ENCODE data around the gene ABCA10. TPM values are rescaled to one million over a fixed set of nuclear protein-coding genes. Genes with fewer than 3 reads are reported as not detected.

Gene ABCA10
- total and polyA plus RNA-seq, 4 donors = 0.32 to 5.5 (median 2.0) TPM

DNA sequence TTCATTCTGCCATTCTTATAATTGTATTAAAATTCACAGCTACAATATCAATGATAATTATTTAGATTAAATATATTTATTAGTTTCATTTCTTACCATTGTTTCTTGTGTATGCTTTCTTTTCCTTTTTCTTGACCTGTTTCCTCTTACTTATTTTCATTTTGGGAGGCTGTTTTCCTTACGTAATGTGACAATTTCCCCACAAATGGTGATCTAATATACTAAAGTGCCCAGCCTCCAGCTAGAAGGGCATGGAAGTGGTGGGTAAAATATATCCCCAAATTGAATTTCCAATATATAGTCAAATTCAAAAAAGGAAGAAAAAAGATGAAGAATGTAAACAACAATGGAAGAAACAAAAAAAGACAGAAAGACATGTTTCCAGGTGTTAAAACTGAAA lies 85.5 kb downstream of the ABCA10 start:
- Histone ChIP-seq H3K27me3 (ENCODE audit: control insufficient read depth in 4 of 4, insufficient read depth in 4 of 4, low read length in 3 of 4) (no peaks in the 10 kb centered on the region), H3K9me3 (ENCODE audit: control insufficient read depth in 4 of 4, low read length in 3 of 4) (no peaks in the 10 kb centered on the region), H3K9ac (ENCODE audit: low read depth in 1 of 2, low read length in 2 of 2) (peak overlapping the region in 1 of 2 donors; percentile 54), H3K27ac (ENCODE audit: low read depth in 1 of 2, low read length in 2 of 2) (peak overlapping the region; percentile 79 to 89), H3K36me3 (ENCODE audit: control insufficient read depth in 4 of 4, insufficient read depth in 3 of 4, low read depth in 1 of 4, low read length in 3 of 4) (peaks cover 0 to 2% (median 0%) of the 10 kb centered on the region in 4 donors), H3K4me1 (ENCODE audit: control insufficient read depth in 4 of 4, insufficient read depth in 4 of 4, low read length in 3 of 4) (peaks cover 0 to 17% (median 13%) of the 10 kb centered on the region in 4 donors), H3K4me3 (ENCODE audit: low read depth in 1 of 3, low read length in 3 of 3) (peak overlapping the region in 1 of 3 donors; percentile 11)
- 80% methylated on average over 1 of the region's 1 CpG for WGBS
- TF ChIP-seq TAF1 (conservative IDR thresholded peaks at IDR 0.05) = no peak
- no peak for TF ChIP-seq NR2F2 (IDR thresholded peaks at IDR 0.05)
- TF ChIP-seq FOXA2 (IDR thresholded peaks at IDR 0.05) = no peak
- TF ChIP-seq, protein P1, sequence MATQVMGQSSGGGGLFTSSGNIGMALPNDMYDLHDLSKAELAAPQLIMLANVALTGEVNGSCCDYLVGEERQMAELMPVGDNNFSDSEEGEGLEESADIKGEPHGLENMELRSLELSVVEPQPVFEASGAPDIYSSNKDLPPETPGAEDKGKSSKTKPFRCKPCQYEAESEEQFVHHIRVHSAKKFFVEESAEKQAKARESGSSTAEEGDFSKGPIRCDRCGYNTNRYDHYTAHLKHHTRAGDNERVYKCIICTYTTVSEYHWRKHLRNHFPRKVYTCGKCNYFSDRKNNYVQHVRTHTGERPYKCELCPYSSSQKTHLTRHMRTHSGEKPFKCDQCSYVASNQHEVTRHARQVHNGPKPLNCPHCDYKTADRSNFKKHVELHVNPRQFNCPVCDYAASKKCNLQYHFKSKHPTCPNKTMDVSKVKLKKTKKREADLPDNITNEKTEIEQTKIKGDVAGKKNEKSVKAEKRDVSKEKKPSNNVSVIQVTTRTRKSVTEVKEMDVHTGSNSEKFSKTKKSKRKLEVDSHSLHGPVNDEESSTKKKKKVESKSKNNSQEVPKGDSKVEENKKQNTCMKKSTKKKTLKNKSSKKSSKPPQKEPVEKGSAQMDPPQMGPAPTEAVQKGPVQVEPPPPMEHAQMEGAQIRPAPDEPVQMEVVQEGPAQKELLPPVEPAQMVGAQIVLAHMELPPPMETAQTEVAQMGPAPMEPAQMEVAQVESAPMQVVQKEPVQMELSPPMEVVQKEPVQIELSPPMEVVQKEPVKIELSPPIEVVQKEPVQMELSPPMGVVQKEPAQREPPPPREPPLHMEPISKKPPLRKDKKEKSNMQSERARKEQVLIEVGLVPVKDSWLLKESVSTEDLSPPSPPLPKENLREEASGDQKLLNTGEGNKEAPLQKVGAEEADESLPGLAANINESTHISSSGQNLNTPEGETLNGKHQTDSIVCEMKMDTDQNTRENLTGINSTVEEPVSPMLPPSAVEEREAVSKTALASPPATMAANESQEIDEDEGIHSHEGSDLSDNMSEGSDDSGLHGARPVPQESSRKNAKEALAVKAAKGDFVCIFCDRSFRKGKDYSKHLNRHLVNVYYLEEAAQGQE (IDR thresholded peaks at IDR 0.05) = no peak
- no peak for TF ChIP-seq RAD21 (IDR thresholded peaks at IDR 0.05)
- TF ChIP-seq JUND (IDR thresholded peaks at IDR 0.05) = no peak
- TF ChIP-seq FOXA1 (IDR thresholded peaks at IDR 0.05) = no peak
- no peak for TF ChIP-seq EGR1 (IDR thresholded peaks at IDR 0.05; ENCODE audit: low read depth in 2 of 2)
- TF ChIP-seq SP1 (IDR thresholded peaks at IDR 0.05) = no peak
- TF ChIP-seq, protein P2, sequence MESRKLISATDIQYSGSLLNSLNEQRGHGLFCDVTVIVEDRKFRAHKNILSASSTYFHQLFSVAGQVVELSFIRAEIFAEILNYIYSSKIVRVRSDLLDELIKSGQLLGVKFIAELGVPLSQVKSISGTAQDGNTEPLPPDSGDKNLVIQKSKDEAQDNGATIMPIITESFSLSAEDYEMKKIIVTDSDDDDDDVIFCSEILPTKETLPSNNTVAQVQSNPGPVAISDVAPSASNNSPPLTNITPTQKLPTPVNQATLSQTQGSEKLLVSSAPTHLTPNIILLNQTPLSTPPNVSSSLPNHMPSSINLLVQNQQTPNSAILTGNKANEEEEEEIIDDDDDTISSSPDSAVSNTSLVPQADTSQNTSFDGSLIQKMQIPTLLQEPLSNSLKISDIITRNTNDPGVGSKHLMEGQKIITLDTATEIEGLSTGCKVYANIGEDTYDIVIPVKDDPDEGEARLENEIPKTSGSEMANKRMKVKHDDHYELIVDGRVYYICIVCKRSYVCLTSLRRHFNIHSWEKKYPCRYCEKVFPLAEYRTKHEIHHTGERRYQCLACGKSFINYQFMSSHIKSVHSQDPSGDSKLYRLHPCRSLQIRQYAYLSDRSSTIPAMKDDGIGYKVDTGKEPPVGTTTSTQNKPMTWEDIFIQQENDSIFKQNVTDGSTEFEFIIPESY (IDR thresholded peaks at IDR 0.05) = no peak
- TF ChIP-seq HNF4A (conservative IDR thresholded peaks at IDR 0.05) = no peak
- no peak for TF ChIP-seq YY1 (IDR thresholded peaks at IDR 0.05)
- TF ChIP-seq, protein P3, sequence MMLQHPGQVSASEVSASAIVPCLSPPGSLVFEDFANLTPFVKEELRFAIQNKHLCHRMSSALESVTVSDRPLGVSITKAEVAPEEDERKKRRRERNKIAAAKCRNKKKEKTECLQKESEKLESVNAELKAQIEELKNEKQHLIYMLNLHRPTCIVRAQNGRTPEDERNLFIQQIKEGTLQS (IDR thresholded peaks at IDR 0.05) = no peak
- TF ChIP-seq RXRA (IDR thresholded peaks at IDR 0.05) = no peak
- TF ChIP-seq, protein P4, sequence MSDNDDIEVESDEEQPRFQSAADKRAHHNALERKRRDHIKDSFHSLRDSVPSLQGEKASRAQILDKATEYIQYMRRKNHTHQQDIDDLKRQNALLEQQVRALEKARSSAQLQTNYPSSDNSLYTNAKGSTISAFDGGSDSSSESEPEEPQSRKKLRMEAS (IDR thresholded peaks at IDR 0.05) = no peak
- no peak for TF ChIP-seq HNF4G (IDR thresholded peaks at IDR 0.05)
- DNase-seq (ENCODE audit: low spot score) = no peak

DNA sequence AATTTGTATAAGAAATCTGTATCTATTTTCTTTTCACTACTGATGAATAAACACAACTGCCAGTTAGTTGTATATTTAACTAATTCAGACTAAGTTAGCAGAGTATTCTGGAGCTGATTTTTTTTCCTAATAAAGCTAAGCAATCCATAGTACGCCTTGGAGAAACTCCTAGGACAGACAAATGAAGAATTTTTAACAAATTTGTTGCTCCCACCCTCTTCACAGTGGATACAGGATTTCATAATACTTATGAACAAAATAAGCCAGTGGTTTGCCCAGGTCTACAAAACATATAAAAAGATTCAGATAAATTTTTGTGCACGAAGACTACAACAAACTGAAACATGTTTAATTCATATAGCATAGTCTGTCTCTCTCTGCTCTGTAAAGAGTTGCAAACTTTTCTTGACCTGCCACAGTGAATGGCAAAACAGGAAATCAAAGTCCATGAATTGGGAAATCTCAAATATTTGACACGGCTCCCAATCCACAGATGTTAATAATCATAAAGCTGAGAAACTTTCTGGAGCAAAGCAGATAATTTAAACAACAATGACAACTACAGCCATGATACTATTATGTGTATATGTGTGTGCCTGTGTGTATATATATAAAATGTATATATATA lies 86.3 kb downstream of the ABCA10 start:
- peaks cover 0 to 9% (median 6%) of the 10 kb centered on the region in 4 donors for H3K36me3 ChIP-seq (ENCODE audit: control insufficient read depth in 4 of 4, insufficient read depth in 3 of 4, low read depth in 1 of 4, low read length in 3 of 4)
- WGBS = 23% methylated on average over 3 of the region's 3 CpGs
- no peak for DNase-seq (ENCODE audit: low spot score)
- peaks cover under 1 to 19% (median 13%) of the 10 kb centered on the region in 4 donors for H3K4me1 ChIP-seq (ENCODE audit: control insufficient read depth in 4 of 4, insufficient read depth in 4 of 4, low read length in 3 of 4)
- H3K9ac ChIP-seq (ENCODE audit: low read depth in 1 of 2, low read length in 2 of 2) = peak overlapping the region in 1 of 2 donors; percentile 89
- H3K9me3 ChIP-seq (ENCODE audit: control insufficient read depth in 4 of 4, low read length in 3 of 4) = no peaks in the 10 kb centered on the region
- peak overlapping the region; percentile 40 to 93 (median 61) for H3K4me3 ChIP-seq (ENCODE audit: low read depth in 1 of 3, low read length in 3 of 3)
- H3K27ac ChIP-seq (ENCODE audit: low read depth in 1 of 2, low read length in 2 of 2) = peak overlapping the region; percentile 83 to 90
- no peaks in the 10 kb centered on the region for H3K27me3 ChIP-seq (ENCODE audit: control insufficient read depth in 4 of 4, insufficient read depth in 4 of 4, low read length in 3 of 4)
- TF ChIP-seq, protein P2 (IDR thresholded peaks at IDR 0.05) = peak; percentile 16
- peak; percentile 70 to 74 for TF ChIP-seq RXRA (IDR thresholded peaks at IDR 0.05)
- peak; percentile 90 for TF ChIP-seq HNF4A (conservative IDR thresholded peaks at IDR 0.05)
- TF ChIP-seq TAF1 (conservative IDR thresholded peaks at IDR 0.05) = no peak
- TF ChIP-seq, protein P4 (IDR thresholded peaks at IDR 0.05) = no peak
- peak; percentile 59 for TF ChIP-seq SP1 (IDR thresholded peaks at IDR 0.05)
- TF ChIP-seq GABPA (IDR thresholded peaks at IDR 0.05 in 1 of 2, conservative IDR thresholded peaks at IDR 0.05 in 1 of 2) = no peak
- no peak for TF ChIP-seq YY1 (IDR thresholded peaks at IDR 0.05)
- peak; percentile 26 to 28 for TF ChIP-seq RAD21 (IDR thresholded peaks at IDR 0.05)
- TF ChIP-seq, protein P3 (IDR thresholded peaks at IDR 0.05) = peak; percentile 3
- TF ChIP-seq, protein P1 (IDR thresholded peaks at IDR 0.05) = no peak
- TF ChIP-seq NR2F2 (IDR thresholded peaks at IDR 0.05) = no peak
- TF ChIP-seq FOXA1 (IDR thresholded peaks at IDR 0.05) = no peak
- TF ChIP-seq EGR1 (IDR thresholded peaks at IDR 0.05; ENCODE audit: low read depth in 2 of 2) = no peak
- TF ChIP-seq FOXA2 (IDR thresholded peaks at IDR 0.05) = no peak
- TF ChIP-seq HNF4G (IDR thresholded peaks at IDR 0.05) = peak; percentile 57
- TF ChIP-seq JUND (IDR thresholded peaks at IDR 0.05) = peak in 1 of 2 donors; percentile 39

Data from liver (tissue), 9 donors.